Bronchial epithelial cell (primary cell): ENCODE results near the gene RAB3D. TPM values are rescaled to one million over a fixed set of nuclear protein-coding genes. Genes with fewer than 3 reads are reported as not detected.

Experiments
- DNase-seq: peaks from one replicate; pipeline ENCODE4 v3.0.0-alpha.2; 2010; ENCODE audit warnings: low read depth
- FAIRE-seq: peaks from 2 replicates; lab custom pipeline; 2011; peaks lifted over from hg19 to GRCh38; lab: Jason Lieb, UNC
- H3K27me3 ChIP-seq: 2 replicates; pipeline ENCODE4 v1.5.1; 2011; ENCODE audit warnings: low read length; ENCODE audit not compliant: control insufficient read depth, insufficient read depth
- H3K36me3 ChIP-seq: 2 replicates; pipeline ENCODE4 v1.5.1; 2011; ENCODE audit warnings: low read length; ENCODE audit not compliant: control insufficient read depth, insufficient read depth
- H3K4me3 ChIP-seq: 2 replicates; pipeline ENCODE4 v1.5.1; 2011; ENCODE audit warnings: mild to moderate bottlenecking, low read depth, low read length, control low read depth
- CTCF ChIP-seq: IDR thresholded peaks from 2 replicates; pipeline ENCODE4 v1.5.1; 2011; ENCODE audit warnings: mild to moderate bottlenecking, moderate library complexity, low read length, control low read depth, inconsistent platforms; ENCODE audit not compliant: insufficient read depth, severe bottlenecking
- total RNA-seq: library from RNA; depleted of rRNA; stranded (reverse); fragments of >200 nt; gene quantifications from 2 replicates; pipeline ENCODE4 v1.2.1, GENCODE V29; 2014

Gene RAB3D
- total RNA-seq, 1 donor from 2014 or later = 37.4 TPM

- no peak overlapping the region for H3K4me3 ChIP-seq
- no peak for FAIRE-seq
- no peaks in the 10 kb centered on the region for H3K27me3 ChIP-seq
- H3K36me3 ChIP-seq = no peaks in the 10 kb centered on the region
- TF ChIP-seq CTCF = no peak
- peak; percentile 77 for DNase-seq
Measured at GRCh38 chr19:11377237-11377636, 37.8 kb upstream of the RAB3D start.

DNA sequence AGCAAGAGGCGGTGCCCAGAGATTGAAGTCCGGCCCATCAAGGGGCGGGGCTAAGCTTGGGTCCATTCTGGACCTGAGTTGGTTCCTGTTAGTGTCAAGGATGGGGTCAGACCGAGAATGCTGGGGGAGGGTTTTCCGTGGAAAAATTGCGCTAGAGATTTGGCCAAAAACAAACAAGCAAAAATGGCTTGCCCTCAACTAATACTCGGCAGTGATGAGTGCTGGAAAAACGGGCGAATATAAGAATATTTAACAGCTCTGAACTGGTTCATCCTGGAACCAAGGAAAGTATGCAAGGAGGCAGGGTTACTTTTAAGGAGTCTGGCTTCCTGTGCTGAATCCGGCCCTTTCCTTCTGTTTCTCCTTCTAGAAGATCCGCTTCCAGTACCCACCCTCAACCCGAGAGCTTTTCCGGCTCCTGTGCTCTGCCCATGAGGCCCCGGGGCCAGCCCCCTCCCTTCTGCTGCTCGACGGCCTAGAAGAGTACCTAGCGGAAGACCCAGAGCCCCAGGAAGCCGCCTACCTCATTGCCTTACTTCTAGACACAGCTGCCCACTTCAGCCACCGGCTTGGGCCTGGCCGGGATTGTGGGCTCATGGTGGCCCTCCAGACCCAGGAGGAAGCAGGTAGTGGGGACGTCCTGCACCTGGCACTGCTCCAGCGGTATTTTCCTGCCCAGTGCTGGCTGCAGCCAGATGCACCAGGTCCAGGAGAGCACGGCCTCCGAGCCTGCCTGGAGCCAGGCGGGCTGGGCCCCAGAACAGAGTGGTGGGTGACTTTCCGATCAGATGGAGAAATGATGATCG, 35.9 kb upstream of the RAB3D start:
- peak overlapping the region; percentile 39 for H3K4me3 ChIP-seq

GRCh38 chr19:11374433-11375142, 35.1 kb upstream of the RAB3D start, which contains the start of gene SWSAP1:
TSS of gene SWSAP1 (plus strand) at chr19:11374666. CDS start at chr19:11374681, 15 bp downstream.
- TF ChIP-seq CTCF = no peak
- Histone ChIP-seq H3K27me3 (no peaks in the 10 kb centered on the region), H3K36me3 (no peaks in the 10 kb centered on the region), H3K4me3 (peak within 1 kb of the TSS; percentile 61)
- FAIRE-seq (peak; percentile 64), DNase-seq (peak; percentile 98)

More for the DNA sequence above, 35.9 kb upstream of the RAB3D start:
- no peak for TF ChIP-seq CTCF
- FAIRE-seq = no peak
- DNase-seq = no peak
- no peaks in the 10 kb centered on the region for H3K27me3 ChIP-seq
- H3K36me3 ChIP-seq = no peaks in the 10 kb centered on the region

DNA sequence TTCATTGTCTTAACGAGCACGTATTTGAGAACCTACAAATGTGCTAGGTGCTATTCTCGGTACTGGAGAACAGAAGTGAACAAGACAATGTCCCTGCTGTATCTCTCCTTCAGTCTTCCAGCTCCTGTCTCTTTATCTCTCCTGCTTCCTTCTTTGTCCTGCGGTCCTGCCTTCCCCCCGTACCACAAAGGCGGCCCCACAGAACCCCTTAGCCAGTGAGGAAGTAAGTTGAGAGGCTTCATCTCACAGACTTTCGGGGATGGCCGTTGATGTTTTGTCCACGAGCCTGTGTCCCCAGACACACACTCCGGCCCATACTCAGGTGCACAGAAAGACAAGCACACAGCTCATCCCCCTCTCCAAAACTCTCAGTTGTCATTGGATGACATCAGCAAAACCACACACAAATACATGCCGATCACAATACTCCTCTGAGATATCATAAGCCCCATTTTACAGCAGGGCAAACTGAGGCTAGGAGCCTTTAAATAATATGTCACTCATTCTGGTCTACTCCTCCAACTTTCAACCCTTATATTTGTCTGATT, 34.5 kb upstream of the RAB3D start:
- Histone ChIP-seq H3K4me3 (peak overlapping the region; percentile 61), H3K27me3 (no peaks in the 10 kb centered on the region), H3K36me3 (peaks cover 1% of the 10 kb centered on the region)
- no peak for FAIRE-seq
- no peak for TF ChIP-seq CTCF
- DNase-seq = no peak

DNA sequence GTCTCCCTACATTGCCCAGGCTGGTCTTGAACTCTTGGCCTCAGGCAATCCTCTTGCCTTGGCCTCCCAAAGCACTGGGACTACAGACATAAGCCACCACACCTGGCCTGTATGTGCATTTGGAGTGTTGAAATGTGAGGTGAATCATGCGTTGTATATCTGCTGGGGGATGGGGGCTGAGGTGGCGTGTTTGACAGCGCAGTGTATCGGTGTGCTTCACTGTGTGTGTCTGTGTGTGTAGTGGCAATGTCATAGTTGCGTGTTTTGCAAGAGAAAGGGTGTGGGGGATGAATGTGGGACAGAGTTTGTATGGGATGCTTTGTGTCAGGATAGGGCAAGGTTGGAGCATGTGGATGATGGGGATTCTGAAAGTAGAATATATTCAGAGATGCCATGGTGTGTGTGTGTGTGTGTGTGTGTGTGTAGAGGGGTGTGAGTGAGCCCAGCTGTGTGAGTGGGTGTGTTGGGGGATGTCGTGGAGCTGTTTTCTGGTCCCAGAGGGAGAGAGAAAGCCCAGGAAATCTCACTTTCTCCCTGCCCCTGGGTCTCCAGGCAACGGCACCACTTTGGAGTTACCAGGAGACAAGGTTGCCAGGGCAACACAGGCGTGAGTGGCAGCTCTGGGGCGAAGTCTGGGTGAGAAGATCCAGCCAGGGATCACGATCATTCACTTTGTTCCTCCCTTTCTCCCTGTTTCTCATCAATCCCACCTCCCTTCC, 33.9 kb upstream of the RAB3D start:
- DNase-seq (peak; percentile 47), FAIRE-seq (no peak)
- Histone ChIP-seq H3K4me3 (no peak overlapping the region), H3K27me3 (no peaks in the 10 kb centered on the region), H3K36me3 (peaks cover 1% of the 10 kb centered on the region)
- TF ChIP-seq CTCF = no peak
